Sigmoid colon (tissue), 4 donors: ENCODE results near the gene VSTM4.

Experiments
- POLR2A ChIP-seq, 2 donors: fragments of 450-650 bp; IDR thresholded peaks; one replicate each; pipeline ENCODE4 v1.6.1; 2016; ENCODE audit warnings: antibody characterized with exemption in 2 of 2, mild to moderate bottlenecking in 2 of 2, moderate library complexity in 2 of 2
- POLR2AphosphoS5 ChIP-seq, 4 donors: sonication (generic); formaldehyde crosslinking; IDR thresholded peaks; one replicate each; pipeline ENCODE4 v1.6.1; 2017; ENCODE audit warnings: antibody characterized with exemption in 4 of 4
- TF ChIP-seq, protein P1 (sequence below), 4 experiments: fragments of 450-650 bp in 3 of 4; fragments of 200-600 bp in 1 of 4; IDR thresholded peaks; one replicate each; pipeline ENCODE4 v1.5.1; 2016 to 2019; ENCODE audit warnings: antibody characterized with exemption in 4 of 4, mild to moderate bottlenecking in 3 of 4, moderate library complexity in 2 of 4

- no peak for TF ChIP-seq POLR2AphosphoS5 (IDR thresholded peaks at IDR 0.05)
- TF ChIP-seq, protein P1, sequence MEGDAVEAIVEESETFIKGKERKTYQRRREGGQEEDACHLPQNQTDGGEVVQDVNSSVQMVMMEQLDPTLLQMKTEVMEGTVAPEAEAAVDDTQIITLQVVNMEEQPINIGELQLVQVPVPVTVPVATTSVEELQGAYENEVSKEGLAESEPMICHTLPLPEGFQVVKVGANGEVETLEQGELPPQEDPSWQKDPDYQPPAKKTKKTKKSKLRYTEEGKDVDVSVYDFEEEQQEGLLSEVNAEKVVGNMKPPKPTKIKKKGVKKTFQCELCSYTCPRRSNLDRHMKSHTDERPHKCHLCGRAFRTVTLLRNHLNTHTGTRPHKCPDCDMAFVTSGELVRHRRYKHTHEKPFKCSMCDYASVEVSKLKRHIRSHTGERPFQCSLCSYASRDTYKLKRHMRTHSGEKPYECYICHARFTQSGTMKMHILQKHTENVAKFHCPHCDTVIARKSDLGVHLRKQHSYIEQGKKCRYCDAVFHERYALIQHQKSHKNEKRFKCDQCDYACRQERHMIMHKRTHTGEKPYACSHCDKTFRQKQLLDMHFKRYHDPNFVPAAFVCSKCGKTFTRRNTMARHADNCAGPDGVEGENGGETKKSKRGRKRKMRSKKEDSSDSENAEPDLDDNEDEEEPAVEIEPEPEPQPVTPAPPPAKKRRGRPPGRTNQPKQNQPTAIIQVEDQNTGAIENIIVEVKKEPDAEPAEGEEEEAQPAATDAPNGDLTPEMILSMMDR (IDR thresholded peaks at IDR 0.05) = no peak
- no peak for TF ChIP-seq POLR2A (IDR thresholded peaks at IDR 0.05)
These were observed 18.4 kb downstream of the VSTM4 start for GRCh38 chr10:49096890-49097445.
